ENCODE measurements around the gene UBASH3B.

Gene UBASH3B

DNA sequence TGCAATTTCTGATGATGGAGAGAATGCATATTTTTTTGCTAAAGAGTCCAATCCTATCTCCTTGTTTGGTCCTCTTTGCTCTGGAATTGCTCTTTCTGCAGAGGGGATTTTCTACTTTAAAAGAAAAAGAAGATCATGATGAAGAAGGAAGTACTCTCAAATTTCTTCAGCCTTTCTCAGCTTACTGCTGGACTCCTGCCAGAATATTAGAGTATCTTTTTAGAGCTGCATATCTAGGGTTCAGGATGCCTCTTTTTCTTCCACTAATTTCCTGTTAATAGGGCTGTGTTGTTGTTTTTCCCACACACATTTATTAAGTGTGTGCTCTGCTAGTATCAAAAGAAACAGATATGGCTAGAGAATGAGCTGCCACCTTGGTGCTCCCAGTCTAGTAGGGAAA, 18.2 kb downstream of the UBASH3B start:
- in situ Hi-C loops (cut with MboI; ENCODE audit: low sequenced_read_pairs), result no loop called here

GRCh38 chr11:122676638-122677037, 21.1 kb downstream of the UBASH3B start:
- in situ Hi-C loops (cut with MboI; ENCODE audit: low sequenced_read_pairs), result no loop called here

DNA sequence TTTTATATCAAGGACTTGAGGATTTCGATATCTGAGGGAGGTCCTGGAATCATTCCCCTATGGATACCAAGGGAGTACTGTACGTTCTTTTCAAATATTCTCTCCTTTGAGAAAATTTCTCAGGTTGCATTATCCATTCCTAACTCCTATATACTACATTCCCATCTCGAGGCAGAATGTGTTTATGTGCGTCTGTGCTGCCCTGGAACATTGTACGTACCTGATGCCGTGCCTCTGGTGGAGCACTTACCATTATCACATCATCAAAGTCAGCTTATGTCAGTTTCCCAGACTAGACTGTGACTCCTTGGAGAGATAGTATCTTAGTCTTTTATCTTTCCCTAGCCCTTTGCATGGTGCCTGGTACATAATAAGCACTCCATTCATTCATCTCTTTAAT, 21.7 kb downstream of the UBASH3B start:
- in situ Hi-C loops (cut with MboI; ENCODE audit: low sequenced_read_pairs), result no loop called here

GRCh38 chr11:122678406-122678805, 22.9 kb downstream of the UBASH3B start:
- in situ Hi-C loops (cut with MboI; ENCODE audit: low sequenced_read_pairs), result no loop called here

- in situ Hi-C loops (cut with MboI; ENCODE audit: low sequenced_read_pairs), result no loop called here
Measured at GRCh38 chr11:122679466-122679865, 23.9 kb downstream of the UBASH3B start.

- in situ Hi-C loops (cut with MboI; ENCODE audit: low sequenced_read_pairs), result no loop called here
Measured at GRCh38 chr11:122681070-122681469, 25.5 kb downstream of the UBASH3B start.

- in situ Hi-C loops (cut with MboI; ENCODE audit: low sequenced_read_pairs), result no loop called here
Measured at GRCh38 chr11:122681735-122682134, 26.2 kb downstream of the UBASH3B start.

DNA sequence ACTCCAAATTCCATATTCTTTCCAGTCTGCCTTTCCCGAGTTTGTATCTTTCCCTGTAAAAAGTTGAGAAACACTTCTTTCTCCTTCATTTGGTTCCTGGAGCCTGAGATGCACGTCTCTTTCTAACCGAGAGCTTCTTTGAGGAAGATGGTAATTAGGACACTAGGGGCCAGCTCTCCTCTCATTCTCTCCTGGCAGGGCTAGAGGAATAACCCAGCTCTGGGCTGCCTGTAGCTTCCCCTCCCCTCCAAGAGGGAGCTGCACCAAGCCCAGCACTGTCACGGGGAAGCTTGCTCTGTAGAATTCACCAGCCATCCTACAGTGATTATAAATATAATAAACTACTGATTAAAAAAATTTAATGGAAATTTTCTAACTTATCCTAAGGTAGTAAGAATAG, 26.9 kb downstream of the UBASH3B start:
- in situ Hi-C loops (cut with MboI; ENCODE audit: low sequenced_read_pairs), result no loop called here

DNA sequence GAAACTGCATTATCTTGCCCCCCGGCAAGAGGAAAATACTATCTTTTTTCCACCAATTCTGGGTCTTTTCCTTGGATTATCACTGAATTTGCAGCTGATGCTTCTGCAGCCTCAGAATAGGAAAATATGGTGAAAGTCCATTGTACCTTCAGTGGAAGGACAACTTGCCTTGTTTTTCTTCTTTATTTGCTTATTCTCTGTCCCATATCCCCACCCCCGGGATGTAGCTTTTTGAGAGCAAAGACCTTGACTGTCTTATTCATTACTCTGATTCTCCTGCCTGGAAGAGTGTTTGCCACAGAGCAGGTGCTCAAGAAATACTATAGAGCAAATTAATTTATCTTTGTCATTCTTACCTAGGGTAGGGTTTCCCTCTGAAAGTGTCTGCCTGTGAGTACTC, 29.5 kb downstream of the UBASH3B start:
- in situ Hi-C loops (cut with MboI; ENCODE audit: low sequenced_read_pairs), result no loop called here

GRCh38 chr11:122686111-122686510, 30.6 kb downstream of the UBASH3B start:
- in situ Hi-C loops (cut with MboI; ENCODE audit: low sequenced_read_pairs), result no loop called here

- in situ Hi-C loops (cut with MboI; ENCODE audit: low sequenced_read_pairs), result no loop called here
Measured at GRCh38 chr11:122690384-122690783, 34.9 kb downstream of the UBASH3B start.

- in situ Hi-C loops (cut with MboI; ENCODE audit: low sequenced_read_pairs), result no loop called here
Measured at GRCh38 chr11:122690801-122691548, 35.5 kb downstream of the UBASH3B start.

GRCh38 chr11:122691549-122692150, 36.1 kb downstream of the UBASH3B start:
- in situ Hi-C loops (cut with MboI; ENCODE audit: low sequenced_read_pairs), result no loop called here

DNA sequence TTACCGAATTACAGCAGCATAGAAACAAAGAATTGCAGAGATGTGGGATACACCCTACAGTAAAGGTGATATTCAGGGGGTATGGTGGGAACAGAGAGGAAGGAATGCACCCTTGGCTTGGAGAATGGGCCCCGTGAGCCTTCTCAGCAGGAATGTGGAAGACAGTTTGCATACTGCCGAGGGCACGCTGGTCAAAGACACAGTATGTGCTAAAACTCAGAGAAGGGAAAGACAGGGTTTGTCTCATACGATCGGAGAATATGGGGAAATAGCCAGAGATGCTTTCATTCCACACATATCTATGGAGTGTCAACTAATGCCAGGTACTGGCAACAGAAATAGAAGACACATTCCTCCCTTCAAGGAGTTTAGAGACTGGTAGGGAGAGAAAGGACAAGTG, 36.9 kb downstream of the UBASH3B start:
- in situ Hi-C loops (cut with MboI; ENCODE audit: low sequenced_read_pairs), result no loop called here

GRCh38 chr11:122695076-122695615, 39.6 kb downstream of the UBASH3B start:
- in situ Hi-C loops (cut with MboI; ENCODE audit: low sequenced_read_pairs), result no loop called here

DNA sequence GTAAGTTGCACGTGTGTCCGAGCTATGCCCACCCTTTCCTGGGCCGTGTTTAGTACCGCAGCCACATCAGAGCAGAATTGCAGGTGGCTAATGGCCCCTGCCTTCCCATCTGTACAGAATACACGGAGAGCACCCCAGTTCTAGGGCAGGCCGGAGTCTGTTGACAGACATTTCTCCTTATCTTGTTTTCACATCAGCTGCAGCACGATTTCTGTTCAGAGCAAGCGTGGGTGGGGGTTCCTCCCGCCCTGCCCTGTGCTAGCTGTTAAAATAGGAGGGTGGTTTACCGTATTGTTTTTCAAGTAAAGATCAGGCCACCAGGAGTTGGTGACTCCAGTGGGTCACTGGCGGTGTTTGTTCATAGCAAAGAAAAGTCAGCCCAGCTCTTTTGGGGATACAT, 41.1 kb downstream of the UBASH3B start:
- in situ Hi-C loops (cut with MboI; ENCODE audit: low sequenced_read_pairs), result no loop called here

DNA sequence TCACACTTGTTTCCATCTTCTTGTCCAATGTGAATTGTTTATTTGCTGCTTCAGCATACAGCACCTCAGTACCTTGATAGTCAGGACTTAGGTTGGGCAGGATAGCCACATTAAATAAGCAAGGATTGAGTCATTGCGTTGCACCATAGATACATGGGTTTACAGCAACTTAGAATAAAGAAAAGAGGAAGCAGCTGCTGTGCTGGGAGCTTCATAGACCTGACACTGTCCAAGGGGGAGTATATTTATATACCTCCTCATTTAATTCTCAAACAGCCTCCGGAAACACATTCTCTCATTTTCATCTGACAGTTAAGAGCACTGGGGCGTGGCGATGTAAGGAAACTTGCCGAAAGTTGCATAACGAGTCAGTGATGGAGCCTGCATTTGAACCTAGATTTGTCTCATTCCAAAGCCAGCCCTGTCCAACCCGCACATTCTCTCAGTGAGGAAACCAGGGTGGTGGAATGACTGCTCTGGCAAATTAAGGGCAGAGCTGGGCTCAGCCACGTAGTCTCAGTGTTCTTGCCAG, 42.2 kb downstream of the UBASH3B start:
- in situ Hi-C loops (cut with MboI; ENCODE audit: low sequenced_read_pairs), result no loop called here

DNA sequence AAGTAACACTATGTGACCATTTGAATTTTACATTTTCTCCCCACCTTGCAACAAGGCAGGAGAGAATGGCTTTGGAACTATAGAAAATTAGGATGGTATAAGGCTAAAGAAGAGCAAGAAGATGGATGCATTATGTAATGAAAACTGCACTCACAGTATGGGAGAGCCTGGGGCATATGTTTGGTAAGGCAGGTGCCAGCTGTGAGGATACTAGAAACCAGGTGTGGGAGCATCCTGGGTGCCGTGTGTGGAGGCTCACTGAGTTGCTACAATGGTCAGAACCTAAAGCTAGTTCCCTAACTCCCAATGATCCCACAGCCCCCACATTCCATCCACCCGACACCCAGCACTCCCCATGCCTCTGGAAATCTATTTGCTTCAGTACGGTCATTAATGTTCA, 42.9 kb downstream of the UBASH3B start:
- in situ Hi-C loops (cut with MboI; ENCODE audit: low sequenced_read_pairs), result no loop called here

DNA sequence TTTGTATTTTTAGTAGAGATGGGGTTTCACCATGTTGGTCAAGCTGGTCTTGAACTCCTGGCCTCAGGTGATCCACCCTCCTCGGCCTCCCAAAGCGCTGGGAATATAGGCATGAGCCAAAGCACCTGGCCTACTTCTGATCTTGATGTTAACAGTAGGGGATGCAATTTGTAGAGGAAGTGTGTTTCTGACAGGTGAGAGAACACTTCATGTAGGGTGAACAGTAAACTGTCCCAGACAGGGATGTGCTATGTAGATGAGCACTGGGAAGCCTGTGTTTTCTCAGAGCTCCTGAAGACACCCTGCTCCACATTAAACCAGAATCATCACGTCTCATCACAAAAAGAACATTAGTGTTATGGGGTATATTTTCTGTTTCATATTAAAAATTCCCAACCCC, 45.1 kb downstream of the UBASH3B start:
- in situ Hi-C loops (cut with MboI; ENCODE audit: low sequenced_read_pairs), result no loop called here

DNA sequence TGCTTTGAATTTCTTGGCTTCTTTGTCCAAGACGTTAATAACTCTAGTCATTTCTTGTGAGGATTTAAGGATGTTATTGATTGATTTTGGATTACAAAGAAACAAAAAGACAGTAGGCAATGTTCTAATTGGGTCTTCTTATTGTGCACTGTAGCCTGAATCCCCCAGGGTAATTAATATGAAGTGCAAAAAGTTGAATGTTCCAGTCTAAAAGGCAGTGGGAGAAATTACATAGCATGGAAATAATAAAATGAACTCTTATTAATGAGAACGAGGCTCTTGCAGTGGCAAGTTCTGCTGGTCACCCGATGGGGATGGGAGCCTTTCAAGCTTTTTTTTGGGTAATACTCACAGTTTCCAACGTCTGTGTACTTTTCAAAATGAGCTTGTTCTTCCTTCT, 45.6 kb downstream of the UBASH3B start:
- in situ Hi-C loops (cut with MboI; ENCODE audit: low sequenced_read_pairs), result no loop called here

DNA sequence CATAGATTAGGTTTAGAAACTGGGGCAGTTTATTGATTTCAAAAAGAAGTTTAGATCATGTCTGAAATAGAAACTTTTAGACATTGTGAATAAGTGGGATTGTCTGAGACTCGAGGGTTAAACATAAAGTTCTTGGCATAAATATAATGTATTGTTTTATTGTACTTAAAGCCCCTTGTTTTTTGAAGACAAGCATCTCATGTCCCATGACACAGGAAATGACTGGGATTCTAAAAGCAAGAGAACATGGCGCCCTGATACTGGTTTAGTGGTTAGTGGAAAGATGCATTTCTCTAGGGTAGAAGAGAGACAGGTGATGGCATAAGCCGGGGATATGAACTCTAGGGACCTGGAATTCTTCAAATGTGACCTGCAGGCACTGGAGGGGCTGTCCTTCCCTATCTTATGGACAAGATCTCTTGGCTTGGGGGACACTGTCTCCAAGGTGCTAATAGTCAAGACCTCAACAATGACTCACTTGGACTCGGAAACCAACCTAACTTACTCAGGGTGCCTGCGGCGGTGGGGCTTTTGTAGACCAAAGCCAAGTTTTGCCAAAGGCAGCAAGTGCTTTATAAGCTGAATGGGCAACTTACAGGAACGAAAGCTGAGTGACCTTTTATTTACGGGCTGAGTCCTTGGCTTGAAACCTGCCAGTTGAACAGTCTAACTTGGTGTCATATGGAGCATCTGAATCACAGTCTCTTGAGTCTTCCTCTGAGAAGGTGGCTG, 48.2 kb downstream of the UBASH3B start:
- in situ Hi-C loops (cut with MboI; ENCODE audit: low sequenced_read_pairs), result no loop called here

- in situ Hi-C loops (cut with MboI; ENCODE audit: low sequenced_read_pairs), result no loop called here
Measured at GRCh38 chr11:122705396-122705795, 49.9 kb downstream of the UBASH3B start.
